CD14-positive monocyte (primary cell): ENCODE results near the gene FGF2. TPM values are rescaled to one million over a fixed set of nuclear protein-coding genes. Genes with fewer than 3 reads are reported as not detected.

Experiments used
- DNase-seq, 3 donors: peaks; one replicate each; pipeline ENCODE4 v3.0.0-alpha.2; 2011 to 2022
- H2AFZ ChIP-seq: 2 replicates; pipeline ENCODE4 v1.6.0; 2012; ENCODE audit warnings: mild to moderate bottlenecking, low read depth, low read length, inconsistent platforms; ENCODE audit not compliant: insufficient read depth, poor library complexity, severe bottlenecking
- H3K27ac ChIP-seq, 2 donors: 1 replicate in 1 of 2; 2 replicates in 1 of 2; pipeline ENCODE4 v1.5.1; 2012 to 2013; ENCODE audit warnings: low read length in 2 of 2, control low read depth in 1 of 2, inconsistent platforms in 1 of 2, low read depth in 1 of 2, mild to moderate bottlenecking in 1 of 2
- H3K27me3 ChIP-seq, 2 donors: one replicate each; pipeline versions ENCODE4 v1.6.0 to v1.6.1; 2011 to 2013; ENCODE audit warnings: low read length in 2 of 2; ENCODE audit not compliant: control insufficient read depth in 2 of 2, insufficient read depth in 2 of 2
- H3K36me3 ChIP-seq, 2 donors: replicated peaks in 1 of 2; 1 replicate in 1 of 2; 2 replicates in 1 of 2; pipeline versions ENCODE4 v1.5.1 to v1.6.1; 2012 to 2013; ENCODE audit warnings: low read length in 2 of 2, control low read depth in 1 of 2, inconsistent platforms in 1 of 2, mild to moderate bottlenecking in 1 of 2; ENCODE audit not compliant: insufficient read depth in 2 of 2, control insufficient read depth in 1 of 2
- H3K4me1 ChIP-seq, 2 donors: 1 replicate in 1 of 2; 2 replicates in 1 of 2; pipeline versions ENCODE4 v1.5.1 to v1.6.1; 2012 to 2013; ENCODE audit warnings: low read length in 2 of 2, control low read depth in 1 of 2, inconsistent platforms in 1 of 2, mild to moderate bottlenecking in 1 of 2, moderate library complexity in 1 of 2; ENCODE audit not compliant: insufficient read depth in 2 of 2, control insufficient read depth in 1 of 2
- H3K4me2 ChIP-seq: replicated peaks from 2 replicates; pipeline ENCODE3; 2012; ENCODE audit warnings: low read length, moderate library complexity, mild to moderate bottlenecking; ENCODE audit not compliant: poor library complexity, severe bottlenecking; ENCODE audit errors: extremely low read depth
- H3K4me3 ChIP-seq, 3 experiments: fragments of 200-600 bp in 1 of 3; sonication (generic) in 1 of 3; replicated peaks in 1 of 3; 1 replicate in 2 of 3; 2 replicates in 1 of 3; pipeline ENCODE4 v1.5.1; 2011 to 2013; ENCODE audit warnings: low read length in 3 of 3, mild to moderate bottlenecking in 3 of 3, control low read depth in 2 of 3, low read depth in 2 of 3, inconsistent platforms in 1 of 3, moderate library complexity in 1 of 3
- H3K79me2 ChIP-seq: 2 replicates; pipeline ENCODE4 v1.6.0; 2012; ENCODE audit warnings: mild to moderate bottlenecking, control low read depth, inconsistent platforms, low read length, moderate library complexity; ENCODE audit not compliant: insufficient read depth
- H3K9ac ChIP-seq: 2 replicates; pipeline ENCODE4 v1.6.0; 2017; ENCODE audit warnings: low read length, mild to moderate bottlenecking; ENCODE audit not compliant: insufficient read depth, poor library complexity, severe bottlenecking
- H3K9me3 ChIP-seq, 2 donors: replicated peaks in 1 of 2; 1 replicate in 1 of 2; 2 replicates in 1 of 2; pipeline versions ENCODE4 v1.5.1 to v1.6.1; 2012 to 2013; ENCODE audit warnings: low read length in 2 of 2, control low read depth in 1 of 2; ENCODE audit not compliant: control insufficient read depth in 1 of 2, insufficient read depth in 1 of 2
- H4K20me1 ChIP-seq: 2 replicates; pipeline ENCODE4 v1.6.0; 2012; ENCODE audit warnings: mild to moderate bottlenecking, low read length, control low read depth, moderate library complexity; ENCODE audit not compliant: insufficient read depth
- H3K27ac Mint-ChIP-seq, 7 donors: one replicate each; pipeline ENCODE4 v1.8.0; 2020; ENCODE audit warnings: mild to moderate bottlenecking in 7 of 7, mixed read lengths in 7 of 7, moderate library complexity in 6 of 7, inconsistent platforms in 2 of 7
- H3K27me3 Mint-ChIP-seq, 3 donors: one replicate each; pipeline ENCODE4 v1.8.0; 2021 to 2022; ENCODE audit warnings: low read depth in 3 of 3, mild to moderate bottlenecking in 3 of 3, mixed read lengths in 3 of 3, moderate library complexity in 3 of 3, inconsistent platforms in 1 of 3
- H3K36me3 Mint-ChIP-seq, 2 donors: one replicate each; pipeline ENCODE4 v1.8.0; 2020; ENCODE audit warnings: mixed read lengths in 2 of 2, inconsistent platforms in 1 of 2, mild to moderate bottlenecking in 1 of 2
- H3K4me1 Mint-ChIP-seq: one replicate; pipeline ENCODE4 v1.8.0; 2020; ENCODE audit warnings: mild to moderate bottlenecking, mixed read lengths
- H3K4me3 Mint-ChIP-seq, 2 donors: one replicate each; pipeline ENCODE4 v1.8.0; 2020; ENCODE audit warnings: mild to moderate bottlenecking in 2 of 2, mixed read lengths in 2 of 2, moderate library complexity in 1 of 2
- H3K9me3 Mint-ChIP-seq, 7 donors: one replicate each; pipeline ENCODE4 v1.8.0; 2020 to 2022; ENCODE audit warnings: mixed read lengths in 7 of 7, mild to moderate bottlenecking in 6 of 7, moderate library complexity in 6 of 7, inconsistent platforms in 2 of 7
- CTCF ChIP-seq: fragments of 200-600 bp; IDR thresholded peaks from one replicate; pipeline ENCODE4 v1.8.0; 2022; ENCODE audit warnings: antibody characterized with exemption, mild to moderate bottlenecking
- WGBS: methylation state at CpG from one replicate; pipeline ENCODE4 v1.1.5; 2013; ENCODE audit warnings: missing lambda C conversion rate; ENCODE audit not compliant: insufficient coverage; 5-methylcytosine and 5-hydroxymethylcytosine counted together
- intact Hi-C, 2 donors: fragments of 100-400 bp; cut with micrococcal nuclease; formaldehyde crosslinking; loops; one replicate each; pipeline versions ENCODE4 v1.15.0 to v1.15.1; 2023
- polyA plus RNA-seq, 3 donors: library from polyadenylated mRNA; depleted of rRNA in 1 of 3; unstranded in 2 of 3; stranded (reverse) in 1 of 3; fragments of 300-500 nt in 2 of 3; fragments of >200 nt in 1 of 3; fragmentation: Illumina TruSeq in 2 of 3; gene quantifications; 1 replicate in 2 of 3; 2 replicates in 1 of 3; pipeline ENCODE4 v1.2.3, GENCODE V29; 2012 to 2021

The FGF2 gene
- polyA plus RNA-seq, 3 donors: not detected

- Histone ChIP-seq H3K27ac (no peak overlapping the region), H3K27me3 (no peaks in the 10 kb centered on the region), H2AFZ (peak overlapping the region; percentile 100), H3K79me2 (peaks cover 8% of the 10 kb centered on the region), H3K4me3 (peak overlapping the region in 1 of 3 experiments; percentile 86), H3K9ac (no peak overlapping the region), H4K20me1 (no peaks in the 10 kb centered on the region), H3K9me3 (no peaks in the 10 kb centered on the region), H3K4me2 (peak overlapping the region; percentile 91), H3K36me3 (no peaks in the 10 kb centered on the region), H3K4me1 (peaks cover 14 to 23% of the 10 kb centered on the region in 2 donors)
- Mint-ChIP-seq H3K27ac (peak overlapping the region in 1 of 7 donors; percentile 16), H3K4me3 (peak overlapping the region; percentile 11 to 99), H3K27me3 (peaks cover 0 to 3% (median 0%) of the 10 kb centered on the region in 3 donors), H3K4me1 (peaks cover 13% of the 10 kb centered on the region), H3K36me3 (no peaks in the 10 kb centered on the region), H3K9me3 (no peaks in the 10 kb centered on the region)
- intact Hi-C loops: loop anchor here (10.0 kb wide), 2 partner anchors 156 to 186 kb away; partner anchors contain the start of gene BBS12 (in 1 of the 2)
- no peak for TF ChIP-seq CTCF
- DNase-seq: no peak
- WGBS: 100% methylated on average over 1 of the region's 5 CpGs
Observed at GRCh38 chr4:122921300-122921699, 94.7 kb downstream of the FGF2 start.

GRCh38 chr4:122921971-122922876, 95.6 kb downstream of the FGF2 start, which contains the start of gene NUDT6:
NUDT6 (minus strand) TSS chr4:122922597; CDS start chr4:122922572, 25 bp downstream.
- H3K79me2 ChIP-seq: peaks cover 11% of the 10 kb centered on the region
- intact Hi-C loops: loop anchor here (10.0 kb wide), 2 partner anchors 157 to 187 kb away; partner anchors contain the start of gene BBS12 (in 1 of the 2)
- peak within 1 kb of the TSS; percentile 66 to 86 (median 74) for H3K4me3 ChIP-seq
- no peaks in the 10 kb centered on the region for H3K36me3 ChIP-seq
- H3K4me1 ChIP-seq: peaks cover 14 to 23% of the 10 kb centered on the region in 2 donors
- peak within 1 kb of the TSS; percentile 99 for H3K4me3 Mint-ChIP-seq
- H2AFZ ChIP-seq: peak within 1 kb of the TSS; percentile 100
- H3K36me3 Mint-ChIP-seq: no peaks in the 10 kb centered on the region
- no peak for TF ChIP-seq CTCF
- H3K4me1 Mint-ChIP-seq: peaks cover 13% of the 10 kb centered on the region
- H3K9ac ChIP-seq: peak within 1 kb of the TSS; percentile 58
- peak within 1 kb of the TSS; percentile 87 to 94 (median 91) for H3K27ac Mint-ChIP-seq
- under 1% methylated on average over 52 of the region's 63 CpGs for WGBS
- H3K9me3 ChIP-seq: no peaks in the 10 kb centered on the region
- DNase-seq: peak; percentile 17 to 28 (median 25)
- H3K4me2 ChIP-seq: peak within 1 kb of the TSS; percentile 91
- no peaks in the 10 kb centered on the region for H3K27me3 ChIP-seq
- peaks cover 0 to 3% (median 0%) of the 10 kb centered on the region in 3 donors for H3K27me3 Mint-ChIP-seq
- peak within 1 kb of the TSS; percentile 70 to 77 for H3K27ac ChIP-seq
- H4K20me1 ChIP-seq: no peaks in the 10 kb centered on the region
- H3K9me3 Mint-ChIP-seq: no peaks in the 10 kb centered on the region
